Activated T-helper 1 cell treated with anti-CD3 and anti-CD28 coated beads, Interleukin-2, amount 50 U/mL, for 16 hours (primary cell): ENCODE results near the gene SMARCD3.

Source experiments
- DNase-seq, 2 donors: peaks; one replicate each; pipeline ENCODE4 v3.0.0-alpha.2; 2020; ENCODE audit warnings: low read depth in 1 of 2, low spot score in 1 of 2

Gene SMARCD3

GRCh38 chr7:151210087-151210854, 38.2 kb downstream of the SMARCD3 start, which contains the start of gene H2BK1:
Gene H2BK1 (minus strand): TSS chr7:151210488. CDS start chr7:151210318, 170 bp downstream.
- no peak for DNase-seq

- no peak for DNase-seq
Observed at GRCh38 chr7:151209588-151209987, 38.9 kb downstream of the SMARCD3 start.

DNA sequence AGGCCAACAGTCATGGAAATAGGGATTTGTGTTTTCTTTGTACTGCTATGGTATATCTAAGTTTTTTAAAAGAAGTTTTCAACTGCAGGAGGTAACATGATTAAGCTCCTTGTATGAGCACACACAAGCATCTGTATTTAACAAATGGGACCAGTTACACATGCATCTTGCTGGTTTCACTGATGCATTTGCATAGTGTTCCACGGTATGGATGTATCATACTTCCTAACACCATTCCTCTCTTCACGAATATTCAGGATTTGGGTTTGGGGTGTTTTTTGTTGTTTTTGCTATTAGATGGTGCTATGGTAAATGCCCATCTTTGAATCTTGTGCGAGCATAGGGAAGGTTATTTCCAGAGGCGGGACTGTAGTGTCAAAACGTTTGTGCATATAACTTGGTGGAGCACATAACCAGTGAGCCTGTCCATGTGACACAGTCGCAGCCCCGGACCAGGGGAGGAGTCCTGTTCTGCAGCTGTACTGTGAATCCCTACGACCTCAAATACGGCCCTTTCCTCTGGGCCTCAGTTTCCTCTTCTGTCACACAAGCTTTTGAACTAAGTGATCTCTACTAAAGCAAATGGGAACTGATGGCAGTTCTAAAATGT, 40.1 kb downstream of the SMARCD3 start:
- DNase-seq = no peak

GRCh38 chr7:151207804-151208203, 40.7 kb downstream of the SMARCD3 start:
- DNase-seq = no peak

GRCh38 chr7:151207315-151207714, 41.2 kb downstream of the SMARCD3 start:
- no peak for DNase-seq

GRCh38 chr7:151206914-151207313, 41.6 kb downstream of the SMARCD3 start:
- no peak for DNase-seq

- DNase-seq = no peak
Observed at GRCh38 chr7:151205730-151206129, 42.8 kb downstream of the SMARCD3 start.

DNA sequence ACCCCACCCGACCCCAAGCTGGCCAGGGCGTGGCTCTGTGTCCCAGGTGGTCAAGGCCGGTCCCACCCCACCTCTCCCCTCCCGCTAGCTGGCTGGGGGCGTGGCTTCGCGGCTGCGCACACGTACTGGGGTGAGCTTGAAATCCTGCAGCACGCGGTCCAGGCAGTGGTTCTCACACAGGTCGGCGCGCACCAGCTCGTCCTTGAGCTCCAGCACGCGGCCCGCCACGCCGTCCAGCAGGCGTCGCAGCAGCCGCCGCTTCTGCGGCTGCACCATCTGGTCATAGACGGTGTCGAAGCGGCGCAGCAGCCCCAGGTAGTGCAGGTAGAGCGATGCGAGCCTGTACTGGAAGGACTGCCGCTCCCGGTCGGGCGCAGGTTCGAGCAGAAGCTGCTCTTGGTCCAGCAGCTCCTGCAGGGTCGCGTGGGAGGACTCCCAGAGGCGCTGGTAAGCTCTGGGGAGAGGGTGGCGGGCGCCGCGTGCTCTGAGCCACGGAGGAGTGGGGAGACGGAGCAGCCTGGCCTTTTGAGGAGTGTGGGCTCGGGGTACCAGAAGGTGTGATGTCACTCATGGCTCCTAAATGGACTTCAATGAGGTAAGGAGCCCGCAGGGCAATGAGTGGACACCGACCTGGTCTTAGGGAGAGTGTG, 44.0 kb downstream of the SMARCD3 start:
- no peak for DNase-seq

DNA sequence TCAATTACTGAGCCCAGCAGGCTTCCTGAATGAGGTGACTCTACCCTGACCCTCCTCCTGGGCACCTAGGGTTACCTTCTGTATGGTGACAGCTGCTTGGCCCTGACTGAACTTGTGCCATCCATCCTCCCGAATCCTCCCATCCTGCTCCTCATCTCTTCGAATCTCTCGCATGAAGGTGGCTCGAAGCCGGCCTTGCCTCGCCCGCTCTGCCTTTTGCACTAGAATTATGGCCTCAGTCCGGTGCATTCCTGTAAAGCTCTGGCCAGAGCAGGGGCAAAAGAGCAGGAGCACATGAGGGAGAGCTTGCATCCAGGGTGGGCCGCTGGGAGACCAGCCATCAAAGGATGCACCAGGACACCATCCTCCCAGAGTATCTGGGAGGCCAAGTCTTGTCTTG, 45.7 kb downstream of the SMARCD3 start:
- no peak for DNase-seq

DNA sequence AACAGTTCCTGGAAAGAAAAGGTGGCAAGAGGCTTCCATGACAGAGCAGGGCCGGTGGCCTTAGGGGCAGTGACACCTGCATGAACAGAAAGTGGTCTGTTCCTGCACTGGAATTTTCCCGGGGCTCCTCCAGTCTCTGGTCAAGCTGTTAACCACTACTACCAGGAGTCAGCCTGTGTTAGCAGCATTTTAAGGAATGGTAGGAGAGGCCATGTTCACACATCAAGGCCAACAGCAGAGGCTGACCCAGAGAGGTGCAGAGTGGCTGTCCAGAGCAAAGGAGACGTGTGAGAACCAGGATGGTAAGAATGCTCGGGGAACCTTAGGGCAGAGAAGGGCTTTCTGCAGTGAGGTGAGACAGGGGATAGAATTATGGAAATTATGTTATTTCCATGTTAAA, 46.7 kb downstream of the SMARCD3 start:
- no peak for DNase-seq

- DNase-seq = no peak
Observed at GRCh38 chr7:151201344-151201743, 47.1 kb downstream of the SMARCD3 start.

GRCh38 chr7:151198945-151199848, 49.3 kb downstream of the SMARCD3 start:
- DNase-seq = no peak

DNA sequence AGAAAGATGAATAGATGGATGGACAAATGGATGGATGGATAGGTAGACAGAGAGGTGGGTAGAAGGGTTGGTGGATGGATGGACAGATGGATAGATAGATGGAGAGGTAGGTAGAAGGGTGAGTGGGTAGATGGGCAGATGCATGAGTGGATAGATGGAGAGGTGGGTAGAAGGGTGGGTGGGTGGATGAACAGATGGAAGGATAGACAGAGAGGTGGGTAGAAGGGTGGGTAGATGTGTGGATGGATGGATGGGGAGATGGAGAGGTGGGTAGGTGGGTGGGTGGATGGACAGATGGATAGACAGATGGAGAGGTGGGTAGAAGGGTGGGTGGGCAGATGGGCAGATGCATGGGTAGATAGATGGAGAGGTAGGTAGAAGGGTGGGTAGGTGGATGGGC, 50.6 kb downstream of the SMARCD3 start:
- no peak for DNase-seq

- DNase-seq = no peak
Observed at GRCh38 chr7:151195616-151196450, 52.7 kb downstream of the SMARCD3 start.

DNA sequence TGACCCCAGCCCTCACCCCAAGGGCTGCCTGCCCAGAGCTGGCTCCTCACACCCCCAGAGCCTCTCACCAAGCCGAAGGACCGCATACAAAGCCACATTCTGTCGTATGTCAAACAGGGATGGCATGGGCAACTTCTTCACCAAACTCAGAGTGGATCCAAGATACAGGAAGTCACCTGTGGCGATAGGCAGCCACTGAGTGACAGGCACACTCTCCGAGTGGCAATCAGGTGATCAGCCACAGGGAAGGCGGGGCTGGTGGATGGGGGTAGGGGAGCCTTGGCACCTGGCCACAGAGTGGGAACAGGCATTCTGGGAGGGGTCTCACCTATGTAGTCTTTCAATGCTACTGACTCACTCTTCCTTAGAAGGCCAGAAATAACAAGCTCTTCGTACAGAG, 54.3 kb downstream of the SMARCD3 start:
- DNase-seq = no peak

DNA sequence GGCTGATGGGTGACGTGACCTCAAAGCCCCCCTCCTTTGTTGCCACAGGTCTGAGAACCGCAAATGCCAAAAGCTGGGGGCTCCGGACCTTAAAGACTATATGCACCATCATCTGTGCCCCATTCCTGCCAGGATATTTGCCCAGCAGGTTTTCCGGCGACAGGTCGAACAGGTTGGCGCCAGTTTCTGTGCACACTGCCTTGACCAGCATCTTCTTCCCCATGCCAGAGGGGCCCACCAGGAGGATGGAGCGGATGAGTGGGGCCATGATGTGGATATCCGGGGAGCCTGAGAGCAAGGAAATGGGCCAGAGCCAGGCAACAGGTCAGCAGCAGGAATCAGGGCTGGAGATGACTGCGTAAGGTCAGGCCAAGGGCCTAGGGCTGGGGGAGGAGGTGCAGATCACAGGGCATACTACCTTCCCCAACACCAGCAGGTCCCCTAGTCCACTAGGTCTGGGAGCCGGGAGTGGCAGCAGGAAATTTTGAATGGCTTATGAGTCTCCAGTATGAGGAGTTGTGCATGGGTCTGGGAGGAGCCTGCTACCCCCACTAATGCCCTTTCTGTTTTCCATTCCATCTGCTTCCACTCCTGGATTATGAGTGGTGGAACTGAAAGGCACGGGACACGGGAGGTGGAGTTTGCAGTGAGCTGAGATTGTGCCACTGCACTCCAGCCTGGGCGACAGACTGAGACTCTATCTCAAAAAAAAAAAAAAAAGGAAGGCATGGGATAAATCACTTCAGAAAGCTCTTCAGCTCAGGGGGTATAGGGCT, 55.1 kb downstream of the SMARCD3 start:
- DNase-seq = no peak

- no peak for DNase-seq
Observed at GRCh38 chr7:151192002-151192539, 56.4 kb downstream of the SMARCD3 start.

GRCh38 chr7:151191544-151191943, 57.0 kb downstream of the SMARCD3 start:
- no peak for DNase-seq

GRCh38 chr7:151189038-151189437, 59.5 kb downstream of the SMARCD3 start:
- no peak for DNase-seq
